Activated CD4-positive, alpha-beta T cell treated with anti-CD3 and anti-CD28 coated beads, Interleukin-2, amount 50 U/mL, for 16 hours (primary cell): ENCODE measurements around the gene ADAT3.

ENCODE experiments used
- DNase-seq: peaks from one replicate; pipeline ENCODE4 v3.0.0-alpha.2; 2020

Gene ADAT3

GRCh38 chr19:1917146-1917545 lies 11.9 kb downstream of the ADAT3 start:
- no peak for DNase-seq

DNA sequence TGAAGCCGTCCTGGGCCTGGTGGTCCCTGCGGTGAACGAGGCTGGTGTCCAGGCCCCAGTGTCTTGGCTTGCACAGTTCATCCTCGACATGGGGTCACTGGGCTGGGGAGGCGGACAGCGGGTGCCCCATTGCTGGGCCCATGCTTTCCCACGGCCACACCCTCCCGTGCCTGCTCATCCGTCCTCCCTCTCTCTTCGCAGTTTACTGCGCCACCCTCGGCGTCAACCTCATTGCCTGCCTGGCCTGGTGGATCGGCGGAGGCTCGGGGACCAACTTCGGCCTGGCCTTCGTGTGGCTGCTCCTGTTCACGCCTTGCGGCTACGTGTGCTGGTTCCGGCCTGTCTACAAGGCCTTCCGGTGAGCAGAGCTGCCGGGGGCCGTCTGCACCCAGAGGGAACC lies 12.7 kb downstream of the ADAT3 start:
- DNase-seq: no peak

DNA sequence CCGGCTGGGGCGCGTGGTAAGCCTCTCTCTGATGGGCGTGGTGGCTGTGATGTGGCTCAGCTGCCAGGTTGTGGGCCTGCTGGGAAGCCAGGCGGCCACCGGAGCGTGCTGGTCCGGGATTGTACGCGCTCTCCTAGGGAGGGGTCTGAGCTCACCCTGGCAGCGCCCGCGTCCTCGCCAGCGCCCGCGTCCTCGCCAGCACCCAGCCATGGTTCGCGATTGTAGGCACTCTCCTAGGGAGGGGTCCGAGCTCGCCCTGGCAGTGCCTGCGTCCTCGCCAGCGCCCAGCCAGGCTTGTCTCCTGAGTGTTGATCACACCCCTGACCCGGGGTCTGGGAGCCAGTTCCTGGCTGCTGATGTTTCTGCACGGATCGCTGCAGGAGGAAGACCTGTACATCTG lies 13.8 kb downstream of the ADAT3 start:
- DNase-seq: no peak

- DNase-seq: no peak
Measured at GRCh38 chr19:1920644-1921043, 15.4 kb downstream of the ADAT3 start.

GRCh38 chr19:1921326-1921725 lies 16.1 kb downstream of the ADAT3 start:
- no peak for DNase-seq

DNA sequence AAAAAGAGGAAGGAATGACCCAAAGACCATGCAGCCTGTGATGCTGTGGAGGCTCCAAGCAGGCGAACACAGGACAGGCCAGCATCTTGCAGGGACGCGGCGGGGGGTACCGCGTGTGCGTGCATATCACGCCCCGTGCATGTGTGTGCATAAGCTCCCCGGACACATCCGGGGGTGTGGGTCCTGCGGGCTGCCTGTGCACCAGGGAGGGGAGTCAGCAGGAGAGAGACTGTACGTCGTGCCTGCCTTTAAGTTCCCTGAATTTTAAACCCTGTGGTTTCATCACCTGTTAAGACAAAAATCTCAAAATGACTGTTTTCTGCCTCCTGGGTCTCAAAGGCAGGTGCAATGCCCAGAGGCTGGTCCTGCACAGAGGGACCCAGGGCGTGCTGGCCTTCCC lies 16.6 kb downstream of the ADAT3 start:
- DNase-seq: peak; percentile 55

GRCh38 chr19:1922803-1923202 lies 17.6 kb downstream of the ADAT3 start:
- no peak for DNase-seq

GRCh38 chr19:1923319-1923718 lies 18.1 kb downstream of the ADAT3 start:
- peak; percentile 80 for DNase-seq

GRCh38 chr19:1924320-1924961 lies 19.2 kb downstream of the ADAT3 start:
- no peak for DNase-seq

- DNase-seq: no peak
Measured at GRCh38 chr19:1925544-1925943, 20.3 kb downstream of the ADAT3 start.

DNA sequence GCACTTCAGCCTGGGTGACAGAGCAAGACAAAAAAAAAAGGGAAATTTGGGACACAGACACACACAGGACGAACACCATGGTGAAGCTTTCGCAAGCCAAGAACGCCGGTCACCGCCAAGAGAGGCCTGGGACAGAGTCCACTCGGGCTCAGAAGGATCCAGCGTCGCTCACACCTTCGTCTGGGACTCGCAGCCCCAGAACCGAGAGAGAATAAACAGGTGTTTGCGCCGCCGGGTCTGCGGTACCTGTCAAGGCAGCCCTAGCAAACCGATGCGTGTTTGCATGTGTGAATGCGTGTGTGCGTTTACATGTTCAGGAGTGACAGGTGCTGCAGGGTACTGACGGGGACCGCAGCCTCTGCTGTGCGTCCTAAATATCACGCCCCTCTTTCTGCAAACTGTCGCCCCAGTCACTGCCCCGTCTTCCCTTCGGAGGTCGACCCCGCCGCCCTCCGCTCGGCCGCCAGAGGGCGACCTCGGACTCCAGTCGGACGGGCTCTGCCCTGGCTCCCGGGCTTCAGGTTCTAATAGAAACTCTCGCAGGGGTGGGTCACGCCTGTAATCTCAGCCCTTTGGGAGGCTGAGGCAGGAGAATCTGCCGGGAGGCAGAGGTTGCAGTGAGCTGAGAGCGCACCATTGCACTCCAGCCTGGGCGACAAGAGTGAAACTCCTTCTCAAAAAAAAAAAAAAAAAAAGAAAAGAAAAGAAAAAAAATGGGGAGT lies 24.0 kb downstream of the ADAT3 start:
- peak; percentile 83 for DNase-seq

- no peak for DNase-seq
Measured at GRCh38 chr19:1931445-1931844, 26.2 kb downstream of the ADAT3 start.

DNA sequence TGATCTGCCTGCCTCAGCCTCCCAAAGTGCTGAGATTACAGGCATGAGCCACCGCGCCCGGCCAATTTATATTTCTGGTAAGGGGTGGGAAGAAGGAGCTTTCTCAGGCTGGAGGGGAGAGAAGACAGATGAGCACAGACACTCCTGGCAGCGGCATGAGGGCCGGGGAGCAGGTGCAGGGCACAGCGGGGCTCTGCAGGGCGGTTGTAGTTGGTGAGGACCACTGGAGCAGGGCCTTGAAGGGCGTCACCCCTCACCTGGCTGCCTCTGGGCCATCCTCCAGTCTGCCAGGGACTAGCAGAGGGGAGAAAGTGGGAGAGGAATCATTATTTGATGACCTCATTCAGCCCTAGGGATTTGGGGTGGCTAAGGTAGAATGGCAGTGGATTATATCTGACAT lies 27.2 kb downstream of the ADAT3 start:
- DNase-seq: no peak

- DNase-seq: no peak
Measured at GRCh38 chr19:1933244-1933643, 28.0 kb downstream of the ADAT3 start.

DNA sequence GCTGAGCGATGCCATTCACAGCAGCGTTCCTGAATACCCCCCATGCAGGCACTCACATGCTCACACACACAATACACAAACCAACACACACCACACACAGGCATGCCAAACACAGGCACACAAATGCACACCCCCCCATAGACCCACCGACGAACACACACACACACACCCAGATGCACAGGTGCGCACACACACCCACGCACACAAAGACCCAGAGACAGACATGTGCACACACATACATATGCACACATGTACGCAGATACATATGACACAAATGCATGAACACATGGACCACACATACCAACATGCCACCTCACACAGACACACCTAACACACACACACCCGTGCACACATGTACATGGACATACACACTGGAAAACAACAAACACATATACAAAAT lies 28.7 kb downstream of the ADAT3 start:
- no peak for DNase-seq

GRCh38 chr19:1935484-1936208 lies 30.4 kb downstream of the ADAT3 start:
- peak; percentile 65 for DNase-seq

GRCh38 chr19:1936430-1936829 lies 31.2 kb downstream of the ADAT3 start:
- DNase-seq: no peak

GRCh38 chr19:1936916-1937610 lies 31.9 kb downstream of the ADAT3 start:
- no peak for DNase-seq

DNA sequence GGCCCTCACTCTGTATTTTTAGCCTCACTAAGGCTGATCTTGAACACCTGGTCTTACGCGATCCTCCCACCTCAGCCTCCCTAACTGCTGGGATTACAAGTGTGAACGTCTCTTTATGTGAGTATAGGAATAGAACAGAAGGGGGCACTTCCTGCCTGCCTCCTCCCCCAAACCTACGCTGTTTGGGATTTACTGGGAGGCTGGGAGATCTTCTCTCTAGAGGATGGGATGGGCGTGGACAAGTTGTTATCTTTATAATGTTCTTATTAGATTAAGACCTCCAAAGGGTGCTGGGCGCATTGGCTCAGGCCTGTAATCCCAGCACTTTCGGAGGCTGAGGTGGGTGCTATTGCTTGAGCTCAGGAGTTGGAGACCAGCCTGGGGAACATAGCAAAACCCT lies 32.9 kb downstream of the ADAT3 start:
- DNase-seq: no peak

DNA sequence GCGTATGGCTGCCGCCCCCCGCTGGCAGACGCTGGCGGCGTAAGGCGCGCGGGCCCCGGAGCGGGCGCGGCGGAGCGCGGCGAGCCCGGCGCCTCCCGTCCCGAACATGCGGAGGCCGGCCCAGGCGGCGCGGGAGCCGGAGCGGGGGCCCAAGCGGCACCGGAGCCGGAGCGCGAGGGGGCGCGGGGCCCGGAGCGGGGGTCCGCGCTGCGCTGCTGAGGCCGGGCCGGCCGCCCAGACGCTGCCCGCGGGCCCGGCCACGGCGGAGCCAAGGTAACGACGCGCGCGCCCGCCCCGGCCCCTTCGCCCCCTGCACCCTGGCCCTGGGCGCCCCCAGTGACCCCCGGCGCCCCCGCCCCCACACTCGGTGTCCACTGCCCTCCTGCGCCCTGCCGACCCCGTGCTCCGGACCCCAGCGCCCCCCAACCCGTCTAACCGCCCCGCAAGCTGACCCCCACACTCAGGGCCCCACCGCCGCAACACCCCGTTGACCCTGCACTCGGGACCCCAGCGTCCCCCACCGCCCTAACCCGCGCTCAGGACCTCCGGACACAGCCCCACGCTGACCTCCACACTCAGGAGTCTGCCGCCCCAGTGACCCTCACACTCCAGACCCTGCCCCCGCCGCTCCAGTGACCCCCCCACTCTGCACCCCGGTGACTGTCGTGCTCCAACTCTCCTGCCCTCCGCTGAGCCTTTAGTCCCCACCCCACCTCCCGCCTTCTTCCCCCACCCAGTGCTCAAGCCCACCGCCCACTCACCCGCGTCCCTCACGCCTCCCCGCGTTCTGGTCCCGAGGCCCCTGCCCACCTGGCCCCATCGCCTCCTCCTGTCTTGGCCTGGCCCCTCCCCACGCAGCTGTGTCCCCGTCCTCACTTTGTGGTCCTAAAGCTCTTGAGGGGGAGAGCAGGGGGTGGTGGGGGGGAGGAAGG lies 36.2 kb downstream of the ADAT3 start, which contains the start of gene CSNK1G2:
Gene CSNK1G2 (plus strand): TSS at position 27 of the 932 bp plus-strand sequence. CDS start 28,601 bp downstream, outside the sequence.
- no peak for DNase-seq

DNA sequence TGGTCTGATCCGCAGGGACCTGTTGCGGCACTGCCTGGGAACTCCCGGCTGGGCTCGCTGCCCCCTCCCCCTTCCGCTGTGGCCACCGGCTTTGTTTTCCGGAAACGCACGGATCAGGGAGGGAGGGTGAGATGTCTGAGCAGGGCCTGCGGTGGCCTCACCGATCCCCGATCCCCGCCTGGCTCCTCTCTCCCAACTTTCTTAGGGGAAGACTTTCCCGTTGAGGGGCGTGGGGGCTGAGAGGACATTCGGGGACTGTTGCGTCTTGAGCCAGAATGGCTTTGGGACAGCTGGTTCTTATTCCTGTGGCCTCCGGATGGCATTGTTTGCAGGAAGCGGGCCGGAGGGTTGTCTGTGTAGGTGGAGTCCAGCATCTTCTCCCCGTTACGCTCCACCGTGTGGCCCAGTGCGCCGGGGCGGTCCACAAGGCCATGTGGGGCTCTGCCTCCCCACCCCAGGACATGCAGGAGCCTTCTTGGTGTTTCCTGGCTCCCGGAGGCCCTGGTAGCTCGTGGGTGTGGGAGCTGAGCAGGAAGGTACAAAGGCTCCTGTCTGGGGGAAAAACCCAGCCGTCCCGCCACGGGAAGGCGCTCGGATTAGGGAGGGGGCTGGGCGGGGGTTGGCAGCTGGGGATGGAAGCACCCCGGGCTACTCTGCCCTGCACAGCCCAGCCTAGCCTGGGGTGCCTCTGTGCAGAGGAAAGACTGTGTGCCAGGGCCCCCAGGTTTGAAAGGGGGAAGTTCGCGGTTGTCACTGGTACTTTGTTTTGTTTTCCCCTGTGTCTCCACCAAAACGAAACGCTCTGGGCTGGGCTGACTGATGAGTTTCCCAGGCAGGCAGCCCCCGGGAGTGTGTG lies 37.1 kb downstream of the ADAT3 start:
- DNase-seq: peak; percentile 76
